Activated CD4-positive, alpha-beta T cell treated with anti-CD3 and anti-CD28 coated beads for 24 hours (primary cell): Measurements from ENCODE around the gene FAM13A.

Experiments
- DNase-seq, 2 donors: peaks; one replicate each; pipeline ENCODE4 v3.0.0-alpha.2; 2020; ENCODE audit warnings: low read depth in 2 of 2

The FAM13A gene

GRCh38 chr4:88747351-88747750, 309.6 kb downstream of the FAM13A start:
- no peak for DNase-seq

GRCh38 chr4:88746206-88746605, 310.8 kb downstream of the FAM13A start:
- DNase-seq, result no peak

GRCh38 chr4:88745581-88746163, 311.3 kb downstream of the FAM13A start:
- no peak for DNase-seq

GRCh38 chr4:88745175-88745574, 311.8 kb downstream of the FAM13A start:
- DNase-seq, result no peak

- DNase-seq, result no peak
These were observed 312.4 kb downstream of the FAM13A start for GRCh38 chr4:88744609-88745008.

DNA sequence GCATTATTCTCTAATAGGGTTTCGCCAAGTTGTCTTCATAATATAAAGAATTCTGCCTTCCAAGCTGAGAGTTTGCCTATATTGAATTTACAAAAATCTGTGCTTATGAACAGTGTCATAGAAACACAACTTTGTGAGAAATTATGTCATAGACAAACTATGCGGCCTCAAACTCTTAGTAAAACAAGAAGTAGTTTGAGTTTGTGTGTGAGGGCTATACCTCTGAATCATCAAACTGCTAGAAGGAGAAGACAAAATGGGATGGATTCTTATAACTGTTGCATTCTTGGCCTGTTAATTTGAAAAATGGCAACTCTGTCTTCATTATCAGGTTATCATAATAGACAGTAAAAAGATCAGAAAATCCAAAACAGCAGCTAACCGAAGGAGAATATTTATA, 313.3 kb downstream of the FAM13A start:
- DNase-seq, result no peak

- DNase-seq, result no peak
These were observed 314.4 kb downstream of the FAM13A start for GRCh38 chr4:88742561-88742960.

- DNase-seq, result no peak
These were observed 318.8 kb downstream of the FAM13A start for GRCh38 chr4:88738180-88738579.

DNA sequence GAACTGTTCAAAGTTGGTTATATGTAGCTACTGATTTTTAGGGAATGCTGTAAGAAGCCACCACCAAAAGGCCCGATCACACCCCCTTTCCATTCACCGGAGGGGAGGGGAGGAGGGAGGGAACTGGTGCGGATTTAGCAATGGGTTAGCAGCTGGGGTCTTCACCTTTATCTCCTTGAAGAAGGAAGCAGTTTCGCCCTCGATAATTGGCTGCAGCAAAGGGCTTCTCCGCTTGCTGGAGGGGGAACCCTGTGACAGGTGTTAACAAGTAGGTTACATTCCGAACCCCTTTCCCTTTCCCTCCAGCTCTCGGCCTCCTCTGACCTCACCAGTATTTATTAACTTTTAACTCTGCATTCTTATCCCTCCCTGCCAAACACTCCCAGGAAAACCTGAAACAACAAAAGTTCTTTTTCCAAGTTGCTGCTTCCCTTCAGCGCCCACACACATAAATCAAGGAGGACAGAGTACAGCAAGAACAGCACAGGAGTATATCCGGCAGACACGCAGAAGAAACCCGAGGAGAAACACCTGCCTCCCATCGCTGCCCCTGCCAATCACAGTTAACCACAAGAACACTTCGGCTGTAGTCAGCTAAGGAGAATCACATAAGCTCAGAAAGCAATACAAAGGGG, 319.6 kb downstream of the FAM13A start:
- no peak for DNase-seq

- no peak for DNase-seq
These were observed 320.7 kb downstream of the FAM13A start for GRCh38 chr4:88736264-88736663.

- DNase-seq, result no peak
These were observed 321.4 kb downstream of the FAM13A start for GRCh38 chr4:88735564-88735963.

- DNase-seq, result no peak
These were observed 322.5 kb downstream of the FAM13A start for GRCh38 chr4:88734403-88734949.

DNA sequence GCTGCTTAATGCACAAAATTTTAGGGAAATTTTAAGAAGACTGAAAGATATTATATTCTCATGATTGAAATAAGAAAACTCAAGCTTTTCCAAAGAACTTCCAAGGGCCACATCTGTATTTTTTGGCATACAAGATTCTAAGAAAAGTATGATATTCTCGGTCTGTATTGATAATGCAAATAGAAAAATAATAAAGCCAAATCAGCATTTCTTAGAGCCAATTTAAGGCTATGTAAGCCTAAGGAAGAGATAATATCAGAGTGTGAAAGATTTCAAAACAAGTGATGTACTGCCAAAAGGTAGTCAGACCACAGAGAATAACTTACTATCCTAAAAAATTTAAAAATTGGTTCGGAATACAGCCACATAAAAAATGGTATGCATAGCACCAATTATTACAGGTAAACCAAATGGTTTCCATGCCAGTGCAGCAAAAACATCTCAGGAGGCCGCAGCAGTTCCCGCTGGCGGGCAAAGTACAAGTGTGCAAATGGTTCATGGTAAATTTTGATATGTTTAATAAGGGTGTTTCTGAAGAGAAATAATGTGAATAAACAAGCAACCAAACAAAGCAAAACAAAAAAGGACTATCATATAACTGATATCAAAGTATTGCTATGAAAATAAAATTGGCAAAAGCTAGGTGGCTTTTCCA, 324.1 kb downstream of the FAM13A start:
- DNase-seq, result no peak

DNA sequence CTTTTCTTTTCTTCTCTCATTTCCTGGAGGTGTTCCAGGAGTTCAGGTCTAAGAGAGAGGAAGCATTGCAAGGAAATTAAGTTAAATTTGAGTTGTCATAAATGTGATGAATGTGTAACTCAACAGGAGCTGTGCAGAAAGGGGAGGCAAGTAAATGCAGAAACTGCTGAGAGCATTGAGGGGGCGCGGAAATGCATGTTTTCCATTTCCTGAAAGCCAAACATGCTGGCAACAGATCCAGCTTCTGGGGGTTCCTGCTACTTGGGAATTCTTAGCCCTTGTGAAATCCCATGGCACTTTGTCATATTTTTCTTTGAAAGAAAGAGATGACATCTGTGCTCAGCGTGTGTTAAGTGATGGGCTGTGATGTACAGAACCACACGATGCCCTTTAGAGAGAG, 325.6 kb downstream of the FAM13A start:
- DNase-seq, result no peak

DNA sequence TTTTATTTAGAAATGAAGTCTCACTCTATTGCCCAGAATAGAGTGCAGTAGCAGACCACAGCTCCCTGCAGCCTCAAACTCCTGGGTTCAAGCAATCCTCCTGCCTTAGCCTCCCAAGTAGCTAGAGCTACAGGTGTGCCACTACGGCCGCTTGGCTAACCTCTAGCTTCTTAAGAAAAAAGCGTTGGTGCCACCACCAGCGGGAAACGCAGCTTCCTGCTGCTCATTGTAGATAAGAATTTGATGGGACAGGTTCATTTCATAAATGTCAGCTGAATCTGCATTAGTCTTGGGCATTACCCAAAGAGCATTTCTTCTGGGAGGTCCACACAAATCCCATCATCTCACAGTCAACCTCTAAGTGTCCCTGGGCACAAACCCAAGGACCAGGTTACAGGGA, 326.2 kb downstream of the FAM13A start:
- DNase-seq, result no peak

DNA sequence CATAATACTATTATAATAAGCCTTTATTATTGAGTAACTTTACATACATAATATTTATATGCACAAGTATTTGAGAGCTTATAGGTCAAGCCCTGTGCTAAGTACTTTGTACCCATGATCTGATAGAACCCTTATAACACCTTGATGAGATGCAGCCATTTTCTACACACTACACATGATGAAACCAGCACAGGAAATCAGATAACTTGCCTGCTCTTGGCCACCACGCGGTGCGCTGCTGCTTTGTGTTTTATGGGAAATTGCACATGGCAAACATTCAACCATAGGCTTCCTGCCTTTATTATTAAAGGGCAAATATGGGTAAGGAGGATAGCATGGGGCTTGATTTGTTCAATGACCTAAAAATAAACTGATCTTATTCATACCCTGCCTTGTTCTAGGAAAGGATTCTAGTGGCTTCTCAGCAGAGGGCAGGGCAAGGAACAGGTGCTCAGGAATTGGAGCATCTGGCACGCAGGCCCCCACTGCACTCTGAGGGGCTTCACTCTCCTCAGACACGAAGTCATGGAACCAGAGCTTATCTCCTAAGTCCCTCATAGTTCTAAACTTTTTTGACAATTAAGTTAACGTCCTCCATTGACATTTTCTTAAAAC, 327.7 kb downstream of the FAM13A start:
- no peak for DNase-seq

DNA sequence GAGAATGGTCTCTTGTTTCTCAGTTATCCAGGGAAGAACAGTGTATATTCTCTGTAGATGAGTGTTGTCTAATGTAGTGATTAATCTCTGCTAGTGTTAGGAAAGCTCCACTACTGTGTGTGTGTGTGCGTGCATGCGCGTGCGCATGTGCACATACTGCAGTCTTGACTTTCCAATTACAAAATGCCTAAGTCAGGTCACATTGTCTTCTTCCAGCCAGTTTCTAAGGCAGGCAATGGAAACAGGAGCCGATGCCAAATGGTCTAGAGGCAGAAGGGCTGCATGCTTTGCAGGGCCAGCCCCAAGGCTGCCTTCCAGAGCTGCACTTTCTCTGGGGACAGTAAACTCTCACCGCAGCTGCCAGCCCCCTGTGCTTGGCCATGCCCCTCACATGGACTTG, 328.8 kb downstream of the FAM13A start:
- no peak for DNase-seq

DNA sequence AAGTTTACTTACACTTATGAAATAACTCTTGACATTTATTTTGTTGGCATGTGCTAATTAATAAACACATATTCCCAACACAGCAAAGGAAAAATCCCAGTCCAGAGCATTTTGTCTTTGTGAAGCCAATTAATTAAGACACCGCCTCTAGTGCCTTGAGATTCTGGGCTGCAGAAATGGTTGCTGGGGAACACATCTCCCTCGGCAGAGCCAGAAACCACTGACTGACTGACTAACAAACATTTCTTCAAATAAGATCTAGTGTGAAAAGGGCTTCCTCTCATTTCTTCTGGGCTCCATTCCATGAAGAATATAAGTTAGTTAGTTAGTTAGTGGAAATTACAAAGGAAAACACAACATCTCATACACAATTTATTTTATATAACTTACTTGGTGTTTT, 331.0 kb downstream of the FAM13A start:
- DNase-seq, result no peak

- DNase-seq, result no peak
These were observed 331.8 kb downstream of the FAM13A start for GRCh38 chr4:88725143-88725542.

- DNase-seq, result no peak
These were observed 332.6 kb downstream of the FAM13A start for GRCh38 chr4:88724406-88724805.

- DNase-seq, result no peak
These were observed 334.2 kb downstream of the FAM13A start for GRCh38 chr4:88722828-88723227.

- no peak for DNase-seq
These were observed 334.7 kb downstream of the FAM13A start for GRCh38 chr4:88722276-88722780.
